SH-SY5Y (cell line): ENCODE results near the gene ETV6.

ENCODE experiments used
- GATA2 ChIP-seq: IDR thresholded peaks from 2 replicates; pipeline ENCODE4 v1.6.1; 2011; ENCODE audit warnings: mild to moderate bottlenecking, low read depth, low read length
- GATA3 ChIP-seq: IDR thresholded peaks from 2 replicates; pipeline ENCODE4 v1.6.1; 2011; ENCODE audit warnings: low read depth, mild to moderate bottlenecking, low read length, moderate library complexity

DNA sequence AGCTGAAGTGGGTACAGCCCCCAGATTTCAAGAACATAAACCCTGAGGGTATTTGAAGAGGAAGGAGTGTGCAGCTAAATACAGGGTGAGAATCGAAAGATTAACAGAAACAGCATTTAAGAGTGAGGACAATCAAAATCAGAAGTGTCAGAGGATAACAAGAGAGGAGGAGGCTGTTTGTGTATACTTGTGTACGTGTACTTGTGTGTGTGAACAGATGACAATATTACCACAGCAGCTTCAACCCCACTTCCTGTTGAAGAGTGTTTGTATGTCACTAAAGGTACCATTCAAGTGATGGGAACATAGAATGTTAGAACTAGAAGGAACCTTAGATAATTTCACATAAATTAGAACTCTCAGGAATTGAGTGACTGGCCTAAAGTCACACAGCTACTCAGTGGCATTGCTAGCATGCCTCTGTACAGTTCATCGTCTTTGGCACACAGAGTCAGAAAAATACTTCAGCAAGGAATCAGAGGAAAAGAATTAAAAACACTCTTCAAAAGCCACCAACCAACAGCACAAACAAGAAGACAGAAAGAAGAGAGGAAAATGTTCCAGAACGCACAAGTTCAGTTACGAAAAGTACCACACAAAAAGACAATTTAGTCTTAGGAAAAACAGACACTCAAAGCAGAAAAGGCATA is 256.9 kb downstream of the ETV6 start:
- TF ChIP-seq GATA2 (no peak), GATA3 (no peak)
